GM18951 (cell line): ENCODE measurements around the gene SND1.

Experiments used
- POLR2A ChIP-seq: IDR thresholded peaks from 4 replicates; pipeline ENCODE4 v1.6.1; 2011; ENCODE audit warnings: mild to moderate bottlenecking; ENCODE audit not compliant: insufficient read length, insufficient read depth; ENCODE audit errors: extremely low read depth
- in situ Hi-C: fragments of 300-500 bp; cut with MboI; formaldehyde crosslinking; loops from one replicate; pipeline ENCODE4 v1.12.0; 2022; ENCODE audit warnings: low sequenced_read_pairs, mixed read lengths, inconsistent platforms; ENCODE audit not compliant: unreplicated experiment

Gene SND1

GRCh38 chr7:127904670-127904985 is 252.6 kb downstream of the SND1 start:
- in situ Hi-C loops = no loop called here

DNA sequence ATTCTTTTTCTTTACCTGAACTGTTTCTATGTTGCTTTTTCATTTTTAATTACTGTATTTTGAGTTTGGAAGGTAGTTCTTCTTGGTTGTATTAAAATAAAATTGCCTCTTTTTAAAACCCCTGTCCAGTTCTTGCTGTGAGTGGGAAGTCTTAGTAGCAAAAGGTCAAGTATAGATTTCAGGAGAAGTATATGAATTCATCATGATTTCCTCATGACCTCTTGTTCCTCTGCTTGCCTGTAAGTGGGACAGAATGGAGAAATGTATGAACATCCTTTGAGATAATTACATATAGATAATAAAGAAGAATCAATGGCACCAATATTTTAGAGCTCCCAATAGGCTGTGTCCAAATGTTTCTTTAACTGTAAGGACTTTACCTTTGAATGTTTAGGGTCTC is 253.0 kb downstream of the SND1 start:
- TF ChIP-seq POLR2A = no peak
- in situ Hi-C loops = no loop called here

More at GRCh38 chr7:127904670-127904985, 252.6 kb downstream of the SND1 start:
- TF ChIP-seq POLR2A = no peak

- no peak for TF ChIP-seq POLR2A
- in situ Hi-C loops = no loop called here
Observed at GRCh38 chr7:127905491-127906330, 253.7 kb downstream of the SND1 start.

DNA sequence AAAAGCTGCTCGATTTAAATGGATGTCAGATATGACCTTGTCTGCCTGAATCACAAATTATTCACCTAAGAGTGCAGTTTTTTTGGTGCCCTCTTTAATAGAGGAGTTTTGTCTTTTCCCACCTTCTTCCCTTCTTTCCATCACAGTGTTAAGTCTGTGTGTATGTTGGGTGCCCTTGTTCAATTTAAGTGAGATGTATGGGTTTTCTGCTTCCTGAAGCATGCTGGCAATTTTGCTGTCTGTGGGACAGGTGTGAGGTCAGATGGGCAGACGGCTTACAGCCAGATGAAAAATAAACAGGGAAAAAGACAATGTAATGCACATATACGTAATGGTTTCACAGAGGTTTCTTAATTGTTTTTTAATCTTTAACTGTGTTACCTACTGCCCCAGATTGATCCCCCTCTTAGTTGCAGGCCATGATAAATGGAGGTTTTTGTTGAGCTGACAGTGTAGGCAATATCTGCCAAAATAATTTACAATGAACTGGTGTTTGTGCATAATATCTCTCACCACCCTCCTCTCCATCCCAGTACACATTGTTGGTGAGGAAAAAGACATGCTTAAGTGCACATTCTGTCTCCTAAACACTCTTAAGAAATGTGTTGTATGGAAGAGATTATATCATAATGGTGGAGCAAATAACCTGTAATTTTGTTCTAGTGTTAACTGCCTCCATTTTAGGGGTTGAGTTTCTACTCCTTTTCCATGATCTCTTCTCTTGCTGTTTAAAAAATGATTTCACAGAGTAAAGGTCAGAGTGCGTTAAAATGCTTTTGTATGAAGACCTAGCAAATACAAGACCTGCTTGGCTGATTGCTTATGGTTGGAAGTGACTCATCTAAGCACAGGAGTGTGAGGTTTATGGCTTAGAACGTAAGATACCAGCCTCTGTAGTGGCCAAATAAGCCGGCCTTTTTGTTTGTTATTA is 255.4 kb downstream of the SND1 start:
- in situ Hi-C loops = no loop called here
- TF ChIP-seq POLR2A = no peak

DNA sequence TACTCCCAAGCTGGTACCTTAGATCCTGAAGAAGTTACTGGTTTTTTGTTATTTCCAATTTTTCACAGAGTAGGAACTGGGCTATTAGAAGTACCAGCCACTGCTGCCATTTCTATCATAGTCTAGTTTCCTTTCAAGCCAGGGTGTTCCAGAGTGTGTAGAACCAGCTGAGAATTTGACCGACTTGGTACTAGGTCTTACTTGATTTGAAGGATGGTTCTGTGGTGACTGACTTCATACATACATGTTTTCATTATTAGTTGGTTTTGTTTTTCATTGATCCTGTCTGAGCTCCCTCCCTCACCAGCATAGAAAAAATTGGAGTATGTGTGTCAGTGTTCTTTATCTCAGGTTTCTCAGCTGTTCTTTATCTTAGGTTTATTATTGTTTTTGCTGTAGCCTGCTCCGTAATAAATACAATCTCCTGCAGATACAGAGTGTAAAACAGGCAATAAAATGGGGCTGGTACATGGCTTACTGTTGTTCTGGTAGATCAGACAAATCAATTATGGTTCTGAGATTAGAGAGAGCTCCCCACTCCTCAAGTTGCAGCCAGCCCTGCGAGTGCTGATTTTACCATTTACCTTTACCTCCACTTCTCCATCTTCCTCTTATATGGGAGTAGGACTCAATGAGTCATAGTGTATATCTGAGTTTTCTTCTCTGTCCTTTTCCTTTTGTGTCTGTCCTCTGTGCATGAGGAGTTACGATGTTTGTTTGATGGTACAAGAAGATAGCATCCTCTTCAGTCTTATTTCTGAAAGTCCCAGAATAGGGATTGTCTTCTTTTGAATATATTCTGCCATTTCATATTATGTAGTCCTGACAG is 256.6 kb downstream of the SND1 start:
- in situ Hi-C loops = no loop called here
- no peak for TF ChIP-seq POLR2A

DNA sequence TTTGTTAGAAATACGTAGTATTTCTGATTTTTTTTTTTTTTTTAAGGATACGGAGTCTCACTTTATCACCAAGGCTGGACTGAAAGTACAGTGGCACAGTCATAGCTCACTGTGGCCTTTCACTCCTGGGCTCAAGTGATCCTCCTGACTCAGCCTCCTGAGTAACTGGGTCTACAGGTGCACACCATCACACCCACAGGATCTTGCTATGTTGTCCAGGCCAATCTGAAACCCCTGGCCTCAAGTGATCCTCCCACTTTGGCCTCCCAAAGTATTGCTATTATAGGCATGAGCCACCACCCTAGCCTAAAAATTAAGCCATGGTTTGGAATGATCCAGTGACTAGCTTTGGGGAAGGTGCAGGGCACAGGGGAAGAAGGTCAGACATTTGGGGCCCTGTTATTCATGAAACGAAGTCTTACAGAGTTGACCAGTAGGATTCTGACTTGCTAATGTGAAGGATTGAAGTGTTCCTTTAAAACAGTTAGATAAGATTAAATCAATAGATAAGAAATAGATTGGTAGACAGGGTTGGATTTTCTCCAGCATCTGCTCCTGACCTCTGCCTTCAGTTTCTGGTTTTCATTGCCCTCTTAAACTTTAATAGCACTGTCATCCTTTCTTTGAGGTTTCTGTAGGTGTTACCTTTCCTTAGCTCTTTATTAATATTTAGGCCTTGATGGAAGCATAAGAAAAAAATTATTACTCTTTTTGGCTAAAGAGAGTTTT is 257.6 kb downstream of the SND1 start:
- in situ Hi-C loops = no loop called here
- TF ChIP-seq POLR2A = no peak

DNA sequence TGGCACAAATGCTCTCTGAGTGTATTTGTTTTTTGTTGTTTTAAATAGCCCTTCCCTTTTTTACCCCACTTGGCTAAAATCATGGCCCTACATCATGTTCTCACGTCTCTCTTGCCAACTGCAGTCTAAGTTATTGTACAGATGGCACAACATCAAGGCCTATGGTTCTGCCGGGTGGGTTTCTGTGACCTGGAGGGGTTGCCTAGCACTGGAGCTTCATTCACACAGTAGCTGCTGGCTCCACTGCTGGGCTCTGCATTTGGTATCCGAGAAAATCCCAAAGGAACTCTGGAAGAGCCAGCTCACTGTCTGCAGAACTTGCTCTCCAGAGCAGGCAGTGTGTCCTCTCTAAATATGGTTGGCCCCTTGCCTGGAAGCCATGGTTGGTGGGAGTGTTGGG is 258.7 kb downstream of the SND1 start:
- in situ Hi-C loops = no loop called here
- no peak for TF ChIP-seq POLR2A

DNA sequence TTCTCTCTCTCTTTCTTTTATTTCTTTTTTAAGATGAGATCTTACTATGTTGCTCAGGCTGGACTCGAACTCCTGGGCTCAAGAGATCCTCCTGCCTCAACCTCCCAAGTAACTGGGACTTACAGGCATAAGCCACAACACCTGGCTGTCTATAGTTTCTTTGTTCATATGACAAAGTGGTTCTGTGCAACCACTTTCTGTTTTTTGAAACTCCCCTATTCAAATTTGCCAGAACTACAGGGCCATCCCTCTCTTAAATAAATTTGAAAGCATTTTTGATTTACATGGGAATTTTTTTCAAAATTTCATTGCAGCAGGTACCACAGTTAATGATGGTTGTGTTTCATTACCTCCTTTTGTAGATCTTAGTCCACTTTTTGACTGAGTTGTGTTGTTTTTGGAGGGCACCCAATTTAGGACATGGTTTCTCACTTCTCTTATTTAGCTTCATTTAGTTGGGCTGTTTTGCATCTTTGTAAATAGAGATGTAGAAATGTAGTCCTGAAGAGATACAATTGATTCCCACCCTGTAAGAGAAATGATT is 260.0 kb downstream of the SND1 start:
- TF ChIP-seq POLR2A = no peak
- in situ Hi-C loops = no loop called here

DNA sequence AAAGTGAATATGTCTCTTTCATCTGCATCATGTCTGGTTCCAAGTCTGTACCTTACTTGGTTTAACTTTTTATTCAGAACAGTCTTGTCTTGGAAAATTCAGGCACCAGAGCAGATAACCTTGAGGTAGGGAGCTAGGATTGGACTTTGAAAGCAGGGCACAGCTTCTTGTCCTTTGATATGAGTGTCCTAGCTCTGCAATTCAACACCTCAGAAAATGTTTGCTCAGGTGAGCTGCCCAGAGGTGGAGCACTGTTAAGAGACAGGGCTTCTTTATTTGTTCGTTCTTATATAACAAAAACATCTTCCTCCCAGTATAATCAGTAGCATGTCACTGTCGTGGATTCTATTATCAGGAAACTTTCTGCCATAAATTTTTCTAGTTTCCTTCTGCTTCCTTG is 260.9 kb downstream of the SND1 start:
- in situ Hi-C loops = no loop called here
- no peak for TF ChIP-seq POLR2A

GRCh38 chr7:127913686-127914085 is 261.7 kb downstream of the SND1 start:
- in situ Hi-C loops = no loop called here

DNA sequence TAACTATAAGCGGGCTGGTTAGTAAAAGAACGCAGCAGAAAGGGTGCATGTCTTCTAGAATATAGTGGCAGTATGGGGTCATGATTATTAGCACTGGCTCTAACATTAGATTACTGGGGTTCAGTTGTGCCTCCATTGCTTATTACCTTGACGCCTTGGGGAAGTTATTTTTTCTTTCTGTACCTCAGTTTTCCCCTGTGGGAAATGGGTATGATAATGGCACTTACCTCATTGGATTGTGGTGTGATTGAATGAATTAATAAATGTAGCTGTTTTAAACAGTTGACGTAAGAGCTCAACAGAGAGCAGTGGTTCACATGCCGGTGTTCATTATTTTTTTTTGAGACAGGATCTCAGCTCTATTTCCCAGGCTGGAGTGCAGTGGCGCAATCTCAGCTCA is 262.7 kb downstream of the SND1 start:
- in situ Hi-C loops = no loop called here
- no peak for TF ChIP-seq POLR2A

More at GRCh38 chr7:127913686-127914085, 261.7 kb downstream of the SND1 start:
- TF ChIP-seq POLR2A = no peak

DNA sequence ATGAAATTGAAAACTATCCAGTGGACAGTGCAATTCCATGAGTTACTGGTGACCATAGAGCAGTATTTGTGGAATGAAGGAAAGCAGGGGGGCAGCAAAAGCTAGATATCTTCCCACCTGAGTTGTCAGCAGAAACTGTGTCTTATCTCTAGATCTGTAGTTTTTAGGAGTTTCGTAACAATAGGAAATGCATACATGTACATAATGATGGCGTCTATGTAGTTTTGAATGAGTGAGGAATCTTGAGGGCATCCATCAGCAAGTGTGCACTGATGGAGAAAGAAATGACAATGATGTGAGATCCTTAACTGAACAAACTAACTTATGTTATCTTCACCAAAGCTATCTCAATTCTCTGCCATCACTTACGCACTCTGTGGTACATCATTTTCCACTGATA is 264.7 kb downstream of the SND1 start:
- no peak for TF ChIP-seq POLR2A
- in situ Hi-C loops = no loop called here

- in situ Hi-C loops = no loop called here
- no peak for TF ChIP-seq POLR2A
Observed at GRCh38 chr7:127918130-127918529, 266.1 kb downstream of the SND1 start.
